HG03354 (cell line): ENCODE results near the gene ATXN1.

Experiments used
- ATAC-seq: cut with Tn5 transposase; IDR thresholded peaks from one replicate; pipeline ENCODE4 v1.9.1; 2021; ENCODE audit warnings: mild to moderate bottlenecking; ENCODE audit not compliant: unreplicated experiment, poor library complexity, severe bottlenecking

ATXN1 gene

DNA sequence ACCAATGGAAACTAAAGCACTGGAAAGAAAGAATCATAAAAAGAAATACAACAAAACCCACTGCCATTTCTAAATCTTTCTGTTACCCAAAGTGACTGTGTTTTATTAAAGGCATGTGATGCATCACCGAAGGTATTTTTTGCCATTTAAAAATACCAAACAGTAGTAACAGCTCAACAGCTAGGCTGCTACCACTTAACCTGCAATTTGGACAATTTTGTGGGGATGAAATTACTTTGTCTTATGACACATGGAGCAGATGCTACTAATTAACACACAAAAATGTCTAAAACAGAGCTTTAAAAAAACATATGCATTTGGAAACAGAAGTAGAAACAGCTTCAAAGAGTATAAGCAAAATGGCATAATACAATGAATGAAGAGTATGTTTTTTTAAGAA lies 97.4 kb downstream of the ATXN1 start:
- no peak for ATAC-seq

DNA sequence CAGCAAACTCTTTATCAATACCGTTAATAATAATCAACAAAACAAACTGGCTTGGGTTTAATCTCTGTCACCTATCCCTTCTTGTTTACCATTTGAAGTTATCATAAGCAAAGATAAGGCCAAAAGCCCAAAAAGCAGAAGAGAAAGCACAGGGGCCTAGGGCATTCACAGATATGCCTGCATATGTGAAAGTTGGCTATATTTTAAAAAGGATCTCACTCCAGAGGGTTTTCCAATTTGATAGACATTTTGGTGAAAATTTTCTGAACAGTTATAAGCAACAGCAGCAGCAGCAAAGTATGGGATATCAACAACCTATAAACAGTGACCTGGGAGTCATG lies 101.1 kb downstream of the ATXN1 start:
- no peak for ATAC-seq

DNA sequence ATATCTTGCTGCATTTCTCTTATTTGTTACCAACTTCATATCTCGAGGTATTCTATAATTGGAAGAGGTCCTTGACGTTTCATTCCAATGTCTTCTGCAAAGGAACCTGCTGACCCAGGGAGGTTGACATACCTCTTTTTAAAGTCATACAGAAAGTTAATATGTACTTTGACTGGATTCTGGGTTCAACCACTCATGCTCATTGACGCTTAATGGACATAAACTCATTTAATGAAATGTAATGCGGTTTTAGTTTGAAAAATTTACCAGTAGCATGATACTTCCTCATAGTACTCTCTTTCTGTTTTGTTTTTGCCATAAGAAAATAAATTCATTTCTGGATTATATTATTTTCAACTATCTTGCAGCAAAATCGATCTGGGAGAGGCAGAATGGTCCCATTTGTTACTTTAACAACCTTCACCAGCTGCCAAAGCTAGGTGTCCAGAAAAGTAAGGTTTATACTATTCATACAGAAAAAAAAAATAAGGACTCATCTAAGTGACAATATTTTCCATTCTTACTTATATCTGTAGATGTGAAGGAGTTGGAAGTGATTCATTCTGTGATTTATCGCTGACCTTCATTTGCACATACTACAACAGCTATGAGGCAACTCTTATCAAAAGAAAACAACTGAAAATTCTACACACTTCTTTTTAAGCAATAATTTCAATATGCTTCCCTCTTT lies 101.6 kb downstream of the ATXN1 start:
- ATAC-seq, result peak; percentile 40

DNA sequence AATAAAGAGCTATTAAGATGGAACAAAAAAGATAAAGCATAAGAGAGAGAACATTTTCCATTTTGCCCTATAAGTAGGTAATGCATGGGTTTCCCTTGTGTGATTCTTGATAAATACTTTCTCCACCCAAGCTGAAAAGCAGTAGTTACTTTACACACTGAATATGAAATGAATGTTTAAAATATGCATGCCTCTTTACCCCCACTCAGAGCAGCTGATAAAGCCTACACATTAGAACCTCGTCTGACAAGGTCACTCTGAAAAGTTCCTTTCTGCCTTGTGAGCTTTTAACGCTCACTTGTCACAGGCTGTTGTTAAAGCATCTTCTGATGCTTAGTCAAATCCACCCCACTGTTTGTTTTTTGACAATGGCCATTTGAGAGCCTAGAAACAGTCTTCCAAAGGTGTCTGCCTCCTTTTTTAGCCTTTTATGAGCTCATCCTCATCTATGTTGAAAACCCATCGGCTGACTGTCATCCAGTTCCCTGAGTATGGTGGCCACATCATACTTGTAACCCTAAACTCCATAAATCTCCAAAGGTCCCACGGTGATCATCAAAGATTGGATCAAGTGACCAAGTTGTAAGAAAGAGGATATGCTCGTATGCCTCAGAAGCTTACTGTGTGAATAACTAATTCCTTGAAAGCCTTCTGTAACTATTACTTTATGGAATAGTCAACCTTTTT lies 102.8 kb downstream of the ATXN1 start:
- ATAC-seq, result no peak

DNA sequence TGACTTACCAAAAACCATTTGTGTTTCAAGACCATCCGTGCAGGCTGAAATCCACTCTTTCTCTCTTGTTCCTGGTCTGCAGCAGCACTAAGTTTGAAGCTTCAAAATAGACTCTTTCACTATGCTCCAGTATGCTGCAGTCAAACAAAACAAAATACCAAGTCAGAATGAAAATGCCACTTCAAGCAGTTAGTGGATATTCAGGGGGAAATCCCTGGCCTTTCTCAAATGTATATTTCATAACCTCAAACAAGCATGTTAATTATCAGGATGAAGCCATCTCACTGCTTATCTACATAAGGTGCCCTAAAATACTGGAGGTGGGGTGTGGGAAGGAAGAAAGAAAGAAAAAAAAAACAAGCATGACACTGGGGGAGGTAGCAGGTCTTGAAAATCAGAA lies 103.5 kb downstream of the ATXN1 start:
- no peak for ATAC-seq

DNA sequence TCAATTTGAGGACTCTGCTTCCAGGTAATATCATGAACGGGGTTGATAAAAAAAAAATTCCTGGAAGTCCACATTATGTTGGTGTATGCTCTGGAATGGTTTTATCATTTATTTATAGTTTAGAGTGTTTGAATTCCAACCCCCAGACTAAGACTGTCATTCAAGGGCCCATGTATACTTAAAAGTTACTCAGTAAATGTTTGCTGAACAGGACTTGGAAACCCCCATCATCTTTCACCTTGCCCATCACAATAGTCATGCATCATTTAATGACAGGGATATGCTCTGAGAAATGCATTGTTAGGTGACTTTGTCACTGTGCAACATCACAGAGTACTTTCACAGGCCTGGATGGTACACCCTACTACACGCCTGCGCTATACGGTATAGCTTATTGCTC lies 104.8 kb downstream of the ATXN1 start:
- ATAC-seq, result no peak

DNA sequence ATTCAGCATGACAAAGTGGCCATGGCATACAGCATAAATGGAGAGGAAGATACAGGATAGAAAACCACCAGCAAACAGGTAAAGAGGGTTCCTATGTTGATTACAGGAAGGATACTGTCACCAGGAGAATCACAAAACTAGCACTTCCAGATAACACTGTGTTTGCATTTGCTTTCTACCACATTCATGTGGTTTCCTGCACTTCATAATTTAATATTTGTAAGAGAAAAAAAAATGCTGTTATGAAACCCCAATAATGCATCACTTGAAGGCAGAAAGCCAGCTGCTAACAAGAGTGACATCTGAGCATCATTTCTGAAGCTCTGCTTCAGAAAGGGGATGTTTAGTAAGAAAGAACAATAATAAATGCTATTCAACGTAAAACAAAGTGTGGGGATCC lies 106.6 kb downstream of the ATXN1 start:
- ATAC-seq, result peak; percentile 33

DNA sequence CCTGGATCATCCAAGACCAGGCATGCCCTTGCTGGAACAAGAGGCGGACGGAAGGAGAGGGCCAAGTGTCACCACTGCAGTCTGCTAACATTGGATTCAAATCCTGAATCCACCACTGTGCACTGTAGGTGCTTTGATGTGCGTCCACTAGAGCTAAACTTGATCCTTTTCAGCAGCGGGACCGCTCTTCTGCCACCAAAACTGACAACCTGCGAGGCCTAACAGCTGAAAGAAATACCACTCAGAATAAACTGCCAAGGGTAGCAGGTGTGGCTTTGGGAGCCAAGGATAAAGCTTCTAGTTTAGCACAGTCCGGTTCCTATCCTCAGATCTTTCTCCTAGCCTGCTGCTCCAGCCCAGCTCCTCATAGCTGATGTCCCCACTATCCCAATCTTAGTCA lies 108.0 kb downstream of the ATXN1 start:
- ATAC-seq, result no peak

DNA sequence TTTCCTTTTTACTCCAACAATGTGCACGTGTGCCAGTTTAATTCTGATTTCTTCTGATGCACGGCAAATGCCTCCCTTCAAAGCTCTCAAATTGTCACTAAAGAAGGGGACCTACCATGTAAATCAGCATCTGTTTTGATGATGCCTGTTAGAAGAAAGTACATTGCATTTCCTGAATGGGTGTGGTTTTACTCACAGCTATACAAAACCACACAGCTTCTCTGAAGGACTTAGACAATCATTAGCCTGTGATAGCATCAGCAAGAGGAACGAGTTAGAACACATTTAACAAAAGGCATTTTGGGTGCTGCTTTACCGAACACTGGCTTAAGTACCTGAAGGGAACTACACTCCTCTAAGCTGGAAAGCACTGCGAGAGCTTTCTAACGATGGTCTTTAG lies 109.4 kb downstream of the ATXN1 start:
- peak; percentile 97 for ATAC-seq

DNA sequence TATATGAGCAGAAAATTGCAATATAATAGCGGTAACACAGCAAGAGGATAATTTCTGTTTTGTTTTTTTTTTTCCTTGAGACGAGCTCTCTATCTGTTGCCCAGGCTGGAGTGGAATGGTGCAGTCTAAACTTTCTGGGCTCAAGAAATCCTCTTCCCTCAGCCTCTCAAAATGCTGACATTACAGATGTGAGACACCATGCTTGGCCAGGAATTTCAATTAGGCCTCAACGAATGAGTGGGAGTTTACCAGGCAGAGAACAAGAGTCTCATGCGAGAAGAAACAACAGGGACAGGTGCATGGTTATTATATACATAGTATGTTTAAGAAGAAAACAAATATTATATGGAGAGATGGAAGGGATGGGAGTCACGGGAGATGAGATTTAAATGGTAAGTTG lies 111.4 kb downstream of the ATXN1 start:
- ATAC-seq, result no peak

DNA sequence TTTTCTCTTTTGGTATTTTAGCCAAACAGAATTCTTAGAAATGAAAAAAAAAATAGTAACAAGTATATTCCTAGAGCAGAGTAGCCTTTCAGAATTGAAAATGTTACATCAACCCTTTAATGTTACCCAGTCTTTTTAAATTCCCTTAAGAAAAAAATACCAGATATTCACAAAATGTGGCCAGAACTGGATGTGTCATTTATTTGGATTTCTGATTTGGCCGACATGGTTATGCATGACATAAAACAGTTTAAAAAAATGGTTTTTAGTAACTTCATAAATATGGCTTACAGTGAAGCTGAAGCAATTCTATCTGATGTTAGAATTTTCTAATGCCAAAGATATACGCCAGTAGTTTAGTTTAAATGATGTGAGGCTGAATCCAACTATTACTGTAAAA lies 112.0 kb downstream of the ATXN1 start:
- no peak for ATAC-seq

DNA sequence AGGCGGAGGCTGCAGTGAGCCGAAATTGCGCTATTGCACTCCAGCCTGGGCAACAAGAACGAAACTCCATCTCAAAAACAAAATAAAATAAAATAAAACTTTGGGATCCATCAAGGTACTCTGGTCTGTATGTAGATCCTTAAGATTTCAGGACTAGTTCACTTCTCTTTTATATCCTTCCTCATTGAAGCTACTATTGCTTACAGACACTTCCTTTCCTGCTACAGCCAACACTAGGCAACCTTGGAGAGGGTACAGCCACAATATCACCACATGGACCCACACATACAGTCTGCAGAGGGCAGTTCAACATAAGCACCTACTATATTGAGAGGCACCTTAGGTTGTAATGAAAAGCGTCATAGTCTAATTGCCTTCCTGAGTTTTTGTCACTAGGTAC lies 113.3 kb downstream of the ATXN1 start:
- ATAC-seq, result no peak

DNA sequence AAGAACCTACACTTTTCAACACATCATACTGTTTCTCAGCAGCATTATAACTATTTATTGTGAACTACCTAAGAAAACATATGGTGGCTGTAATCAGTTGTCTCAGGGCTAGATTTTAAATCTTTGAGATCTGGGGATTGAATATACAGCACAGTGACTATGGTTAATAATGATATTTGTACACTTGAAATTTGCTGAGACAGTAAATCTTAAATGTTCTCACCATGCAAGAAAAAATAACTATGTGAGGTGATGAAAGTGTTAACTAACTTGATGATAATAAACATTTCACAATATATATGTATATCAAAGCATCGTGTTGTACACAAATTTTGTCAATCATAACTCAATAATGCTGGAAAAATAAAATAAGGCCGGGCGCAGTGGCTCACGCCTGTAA lies 113.8 kb downstream of the ATXN1 start:
- no peak for ATAC-seq

DNA sequence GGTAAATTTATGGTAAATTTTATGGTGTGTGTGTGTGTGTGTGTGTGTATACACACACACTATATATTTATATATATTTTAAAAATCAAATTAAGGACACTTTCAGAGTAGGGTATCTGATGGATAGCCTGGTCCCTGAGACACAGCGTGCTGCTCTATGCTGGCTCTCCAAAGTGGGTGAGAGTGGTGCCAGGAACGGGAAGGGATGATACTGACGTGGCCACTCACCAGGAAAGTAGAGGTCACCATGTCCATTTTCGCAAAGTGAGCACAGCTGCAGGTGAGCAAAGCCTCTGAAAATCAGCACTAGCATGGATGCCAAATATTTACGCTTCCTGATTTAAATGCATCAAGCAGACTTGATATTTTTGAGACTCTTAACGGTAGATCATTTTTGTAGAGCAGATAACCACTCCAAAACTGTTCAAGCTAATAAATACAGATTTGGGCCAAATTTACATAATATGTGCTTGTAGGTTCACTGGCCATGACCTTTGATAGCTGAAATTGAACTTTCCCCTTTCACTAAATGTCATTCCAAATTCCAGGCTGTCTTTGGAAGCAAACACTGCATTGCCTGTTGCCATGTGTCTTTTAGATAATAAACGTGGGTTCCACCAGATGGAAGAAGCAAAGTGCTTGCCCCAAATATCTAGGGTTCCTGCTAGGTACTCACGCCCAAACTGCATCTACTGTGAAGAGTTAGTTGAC lies 116.6 kb downstream of the ATXN1 start:
- no peak for ATAC-seq

DNA sequence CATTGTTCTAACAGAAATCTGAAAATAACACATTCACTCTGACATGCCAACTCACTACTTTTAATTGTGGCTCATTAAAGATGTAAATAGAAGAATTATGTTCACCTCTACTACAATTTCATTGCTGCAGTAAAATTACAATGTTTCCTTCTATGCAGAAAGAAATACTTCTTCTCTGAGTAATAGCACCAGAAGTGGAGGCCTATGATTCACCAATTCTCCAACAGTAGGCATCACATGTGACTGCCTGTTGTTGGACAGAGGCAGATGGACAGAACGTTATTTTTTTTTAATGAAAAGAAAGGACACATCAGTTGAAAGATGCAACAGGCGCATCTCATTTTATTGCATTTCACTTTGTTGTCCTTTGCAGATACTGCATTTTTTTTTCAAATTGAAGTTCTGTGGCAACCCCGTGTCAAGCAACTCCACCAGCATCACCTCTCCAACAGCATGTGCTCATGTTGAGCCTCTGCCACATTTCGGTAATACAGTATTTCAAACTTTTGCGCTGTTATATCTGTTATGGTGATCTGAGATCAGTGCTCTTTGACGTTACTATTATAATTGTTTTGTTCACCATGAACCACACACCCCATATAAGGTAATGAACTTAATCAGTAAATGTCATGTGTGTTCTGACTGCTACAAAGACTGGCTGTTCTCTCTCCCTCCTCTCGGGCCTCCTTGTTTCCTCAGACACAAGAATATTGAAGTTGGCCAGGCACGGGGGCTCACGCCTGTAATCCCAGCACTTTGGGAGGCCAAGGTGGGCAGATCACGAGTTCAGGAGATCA lies 121.4 kb downstream of the ATXN1 start:
- ATAC-seq, result no peak

DNA sequence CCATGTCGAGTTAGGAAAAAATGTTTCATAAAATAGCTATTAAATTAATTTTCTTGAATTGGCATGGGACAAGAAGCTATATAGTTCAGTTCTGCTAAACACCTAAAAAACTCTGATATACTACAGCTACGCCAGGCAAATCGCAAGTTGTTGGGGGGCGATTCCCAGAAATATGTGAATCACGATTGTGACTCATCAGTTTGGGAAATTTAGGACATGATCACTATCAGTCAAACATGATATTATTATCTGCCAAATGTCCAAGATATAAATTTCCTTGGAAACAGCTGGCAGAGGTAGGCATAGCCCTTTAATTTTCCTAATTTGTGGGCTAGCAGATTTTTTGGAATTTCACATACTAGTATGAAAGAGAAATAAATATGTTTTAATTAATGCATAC lies 123.6 kb downstream of the ATXN1 start:
- no peak for ATAC-seq

DNA sequence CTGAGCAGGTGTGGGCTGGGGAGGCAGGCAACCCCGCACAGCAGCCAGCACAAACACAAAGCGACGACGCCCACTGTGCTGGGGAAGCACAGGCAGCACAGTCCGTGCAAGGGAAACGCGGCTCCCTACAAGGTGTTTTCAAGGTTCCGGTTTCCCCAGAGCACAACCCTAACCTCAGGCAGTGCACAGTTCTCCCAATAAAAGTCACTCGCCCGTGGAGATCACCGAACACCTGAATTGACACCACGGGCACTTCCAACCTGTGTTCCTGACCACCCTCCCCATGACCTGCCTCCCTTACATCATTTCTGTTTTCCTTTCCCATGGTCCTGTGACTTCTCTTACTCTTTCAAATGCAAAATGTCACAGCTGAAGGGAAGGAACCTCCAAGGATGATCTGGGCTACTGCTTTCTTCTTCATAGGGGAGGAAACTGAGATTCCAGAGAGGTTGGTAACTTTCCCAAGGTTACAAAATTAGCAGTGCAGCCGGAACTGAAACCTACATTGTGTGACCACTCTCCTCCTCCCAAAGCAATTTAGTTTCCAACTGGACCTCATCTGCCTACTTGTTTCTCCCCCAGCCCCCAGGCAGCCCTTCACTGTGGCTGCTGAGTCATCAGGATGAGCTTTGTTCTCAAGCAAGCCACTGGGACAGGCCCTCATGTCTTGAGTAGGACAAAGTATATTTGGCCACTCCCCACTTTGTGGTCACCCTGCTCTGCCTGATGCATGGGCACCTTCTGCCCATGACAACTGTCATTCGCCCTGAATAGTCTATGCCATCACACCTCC lies 125.3 kb downstream of the ATXN1 start:
- peak; percentile 43 for ATAC-seq

DNA sequence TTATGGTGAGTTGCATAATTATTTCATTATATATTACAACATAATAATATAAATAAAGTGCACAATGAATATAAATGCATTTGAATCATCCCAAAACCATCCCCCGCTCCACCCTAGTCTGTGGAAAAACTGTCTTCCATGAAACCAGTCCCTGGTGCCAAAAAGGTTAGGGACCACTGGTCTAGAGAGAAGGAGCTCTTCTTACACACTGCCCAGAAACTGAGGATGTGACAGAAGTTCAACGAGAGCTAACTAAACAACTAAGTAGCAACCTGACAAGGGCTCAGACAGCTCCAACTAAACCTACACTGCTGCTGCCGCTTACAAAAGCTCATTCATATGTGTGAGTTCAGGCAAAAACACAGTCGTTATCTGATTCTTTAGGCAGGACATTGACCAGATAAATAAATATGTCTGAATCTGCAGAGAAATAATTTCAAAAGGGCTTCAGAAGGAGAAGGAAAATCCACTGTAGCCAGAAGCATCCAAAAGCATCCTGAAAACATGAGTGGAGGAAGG lies 125.9 kb downstream of the ATXN1 start:
- ATAC-seq, result no peak

DNA sequence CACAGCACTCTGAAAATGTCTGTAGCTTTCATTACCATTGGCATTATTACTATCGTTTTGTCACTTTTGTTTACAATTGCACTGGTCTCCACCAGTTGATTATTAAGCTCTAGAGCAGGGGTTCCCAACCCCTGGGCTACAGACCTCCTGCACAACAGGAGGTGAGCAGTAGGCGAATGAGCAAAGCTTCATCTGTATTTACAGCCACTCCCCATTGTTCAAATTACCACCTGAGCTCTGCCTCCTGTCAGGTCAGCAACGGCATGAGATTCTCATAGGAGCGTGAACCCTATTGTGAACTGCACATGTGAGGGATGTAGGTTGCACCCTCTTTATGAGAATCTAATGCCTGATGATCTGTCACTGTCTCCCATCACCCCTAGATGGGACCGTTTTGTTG lies 126.4 kb downstream of the ATXN1 start:
- ATAC-seq, result no peak
